ENCODE data around the gene ZNF423.

DNA sequence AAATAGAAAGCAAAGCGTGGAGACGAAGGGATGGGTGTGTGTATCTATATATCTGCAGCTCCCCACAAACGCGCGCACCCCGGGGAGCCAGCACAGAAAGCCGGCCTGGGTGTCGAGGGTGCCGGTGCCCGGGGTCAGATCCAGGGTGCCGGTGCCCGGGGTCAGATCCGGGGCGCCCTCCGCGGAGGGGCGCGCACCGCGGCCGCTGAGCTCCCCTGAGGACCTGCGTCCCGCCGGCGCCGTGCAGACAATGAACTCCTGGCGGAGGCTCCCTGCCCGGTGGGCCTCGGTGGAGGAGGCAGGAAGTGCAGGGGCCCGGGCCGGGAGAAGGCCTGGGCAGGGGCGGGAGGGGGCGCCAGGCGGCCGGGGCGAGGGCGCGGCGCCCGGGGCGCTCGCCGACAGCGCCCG lies 1.1 kb downstream of the ZNF423 start:
- TF ChIP-seq, protein P1, sequence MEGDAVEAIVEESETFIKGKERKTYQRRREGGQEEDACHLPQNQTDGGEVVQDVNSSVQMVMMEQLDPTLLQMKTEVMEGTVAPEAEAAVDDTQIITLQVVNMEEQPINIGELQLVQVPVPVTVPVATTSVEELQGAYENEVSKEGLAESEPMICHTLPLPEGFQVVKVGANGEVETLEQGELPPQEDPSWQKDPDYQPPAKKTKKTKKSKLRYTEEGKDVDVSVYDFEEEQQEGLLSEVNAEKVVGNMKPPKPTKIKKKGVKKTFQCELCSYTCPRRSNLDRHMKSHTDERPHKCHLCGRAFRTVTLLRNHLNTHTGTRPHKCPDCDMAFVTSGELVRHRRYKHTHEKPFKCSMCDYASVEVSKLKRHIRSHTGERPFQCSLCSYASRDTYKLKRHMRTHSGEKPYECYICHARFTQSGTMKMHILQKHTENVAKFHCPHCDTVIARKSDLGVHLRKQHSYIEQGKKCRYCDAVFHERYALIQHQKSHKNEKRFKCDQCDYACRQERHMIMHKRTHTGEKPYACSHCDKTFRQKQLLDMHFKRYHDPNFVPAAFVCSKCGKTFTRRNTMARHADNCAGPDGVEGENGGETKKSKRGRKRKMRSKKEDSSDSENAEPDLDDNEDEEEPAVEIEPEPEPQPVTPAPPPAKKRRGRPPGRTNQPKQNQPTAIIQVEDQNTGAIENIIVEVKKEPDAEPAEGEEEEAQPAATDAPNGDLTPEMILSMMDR (IDR thresholded peaks at IDR 0.05; ENCODE audit: borderline replicate concordance, extremely low read depth, low read length, poor library complexity, severe bottlenecking), result no peak
- TF ChIP-seq EZH2 (IDR thresholded peaks at IDR 0.05; ENCODE audit: borderline replicate concordance, low read depth, low read length, severe bottlenecking), result no peak
